Endothelial cell of umbilical vein (primary cell): ENCODE data around the gene CRYAB. TPM values are rescaled to one million over a fixed set of nuclear protein-coding genes. Genes with fewer than 3 reads are reported as not detected.

ENCODE experiments used
- BruUV-seq: library from RNA; stranded (reverse); fragments of 400-500 nt; replicated peaks from 2 replicates; lab custom pipeline; 2021; lab: Mats Ljungman, UMichigan
- CTCF ChIA-PET: fragments of 300-600, 350-600 bp; sonication (Branson Sonifier 250); formaldehyde crosslinking; loops from one replicate; lab custom pipeline; 2021; ENCODE audit warnings: antibody characterized with exemption, inconsistent platforms; lab: Charles Lee
- POLR2A ChIA-PET: fragments of 300-600, 350-600 bp; sonication (Branson Sonifier 250); formaldehyde crosslinking; loops from one replicate; lab custom pipeline; 2021; ENCODE audit warnings: antibody characterized with exemption, inconsistent platforms; lab: Charles Lee
- DNase-seq: peaks from one replicate; pipeline ENCODE4 v3.0.0-alpha.2; 2011; ENCODE audit warnings: low read depth, low spot score
- FAIRE-seq: peaks from 2 replicates; lab custom pipeline; 2011; peaks lifted over from hg19 to GRCh38; lab: Jason Lieb, UNC
- H2AFZ ChIP-seq: 2 replicates; pipeline ENCODE4 v1.6.0; 2012; ENCODE audit warnings: low read depth, low read length, control low read depth, inconsistent platforms
- H3K27ac ChIP-seq: 2 replicates; pipeline ENCODE4 v1.5.1; 2011; ENCODE audit warnings: low read depth, mild to moderate bottlenecking, control low read depth, low read length, moderate library complexity; ENCODE audit not compliant: insufficient read depth
- H3K27me3 ChIP-seq, 2 experiments: 2 replicates each; pipeline versions ENCODE4 v1.6.0 to v1.6.1; 2011; ENCODE audit warnings: low read length in 2 of 2, mixed read lengths in 1 of 2; ENCODE audit not compliant: control insufficient read depth in 2 of 2, insufficient read depth in 2 of 2
- H3K36me3 ChIP-seq, 2 experiments: 2 replicates in 1 of 2; 3 replicates in 1 of 2; pipeline ENCODE4 v1.5.1; 2011; ENCODE audit warnings: low read length in 2 of 2, mild to moderate bottlenecking in 1 of 2, moderate library complexity in 1 of 2; ENCODE audit not compliant: control insufficient read depth in 2 of 2, insufficient read depth in 2 of 2; ENCODE audit errors: extremely low read depth in 1 of 2
- H3K4me1 ChIP-seq: 3 replicates; pipeline ENCODE4 v1.5.1; 2011; ENCODE audit warnings: mild to moderate bottlenecking, low read length; ENCODE audit not compliant: control insufficient read depth, insufficient read depth; ENCODE audit errors: extremely low read depth
- H3K4me2 ChIP-seq: 2 replicates; pipeline ENCODE4 v1.6.1; 2011; ENCODE audit warnings: low read length, control low read depth, mixed read lengths; ENCODE audit not compliant: insufficient read depth
- H3K4me3 ChIP-seq, 3 experiments: fragments of 200-600 bp in 1 of 3; sonication (generic), shearing (Covaris generic) in 1 of 3; replicated peaks in 1 of 3; 2 replicates each; pipeline ENCODE4 v1.5.1; 2011 to 2016; ENCODE audit warnings: control low read depth in 3 of 3, low read length in 3 of 3, mild to moderate bottlenecking in 2 of 3, inconsistent platforms in 1 of 3, low read depth in 1 of 3, moderate library complexity in 1 of 3; ENCODE audit not compliant: insufficient read depth in 1 of 3
- H3K79me2 ChIP-seq: 2 replicates; pipeline ENCODE4 v1.6.0; 2012; ENCODE audit warnings: low read length, inconsistent platforms; ENCODE audit not compliant: control insufficient read depth, insufficient read depth
- H3K9ac ChIP-seq: replicated peaks from 2 replicates; pipeline ENCODE3; 2011; ENCODE audit warnings: low read length, control low read depth; ENCODE audit not compliant: insufficient read depth; ENCODE audit errors: extremely low read depth
- H3K9me1 ChIP-seq: replicated peaks from 3 replicates; pipeline ENCODE4 v1.6.0; 2011; ENCODE audit warnings: mild to moderate bottlenecking, low read length; ENCODE audit not compliant: control insufficient read depth, insufficient read depth; ENCODE audit errors: extremely low read depth
- H3K9me3 ChIP-seq: replicated peaks from 2 replicates; pipeline ENCODE4 v1.5.1; 2012; ENCODE audit warnings: low read length, inconsistent platforms; ENCODE audit not compliant: control insufficient read depth, insufficient read depth
- H4K20me1 ChIP-seq: replicated peaks from 2 replicates; pipeline ENCODE3; 2011; ENCODE audit warnings: mild to moderate bottlenecking, low read length; ENCODE audit not compliant: control insufficient read depth, insufficient read depth; ENCODE audit errors: extremely low read depth
- CTCF ChIP-seq, 2 donors: IDR thresholded peaks; 1 replicate in 1 of 2; 2 replicates in 1 of 2; pipeline ENCODE4 v1.5.1; 2011; ENCODE audit warnings: low read length in 2 of 2, mild to moderate bottlenecking in 2 of 2, moderate library complexity in 2 of 2, control low read depth in 1 of 2, inconsistent platforms in 1 of 2, low read depth in 1 of 2; ENCODE audit not compliant: insufficient read depth in 1 of 2; ENCODE audit errors: extremely low read depth in 1 of 2
- EZH2 ChIP-seq: IDR thresholded peaks from 2 replicates; pipeline ENCODE4 v1.6.1; 2012; ENCODE audit warnings: borderline replicate concordance, low read depth, mild to moderate bottlenecking, moderate library complexity, low read length, inconsistent platforms; ENCODE audit not compliant: severe bottlenecking
- FOS ChIP-seq: IDR thresholded peaks from 2 replicates; pipeline ENCODE4 v1.6.1; 2011; ENCODE audit warnings: mild to moderate bottlenecking, low read length, moderate library complexity, borderline replicate concordance; ENCODE audit not compliant: insufficient read depth
- GATA2 ChIP-seq: IDR thresholded peaks from 2 replicates; pipeline ENCODE4 v1.7.0; 2011; ENCODE audit warnings: low read depth, mild to moderate bottlenecking, moderate library complexity, mixed read lengths, low read length; ENCODE audit not compliant: insufficient read length, insufficient read depth
- JUN ChIP-seq: IDR thresholded peaks from 2 replicates; pipeline ENCODE4 v1.6.1; 2011; ENCODE audit warnings: borderline replicate concordance, low read depth; ENCODE audit not compliant: insufficient read length, insufficient read depth
- MAX ChIP-seq: IDR thresholded peaks from 2 replicates; pipeline ENCODE4 v1.6.1; 2011; ENCODE audit not compliant: insufficient read depth, insufficient read length
- MYC ChIP-seq: IDR thresholded peaks from one replicate; pipeline ENCODE4 v1.6.1; 2011; ENCODE audit warnings: mild to moderate bottlenecking, low read depth, low read length
- POLR2A ChIP-seq: IDR thresholded peaks from 2 replicates; pipeline ENCODE4 v1.6.1; 2012; ENCODE audit warnings: low read depth, mild to moderate bottlenecking, control low read depth, low read length
- POLR2AphosphoS5 ChIP-seq: IDR thresholded peaks from 2 replicates; pipeline ENCODE4 v1.6.1; 2012; ENCODE audit warnings: low read depth, mild to moderate bottlenecking, control low read depth, low read length, moderate library complexity; ENCODE audit not compliant: insufficient read depth
- dilution Hi-C: fragments of 300-500 bp; cut with MboI; formaldehyde crosslinking; loops from one replicate; pipeline ENCODE4 v1.15.0; 2019; ENCODE audit warnings: low sequenced_read_pairs; ENCODE audit not compliant: extremely low pct_ligation_motif_present
- intact Hi-C: fragments of 100-400 bp; cut with micrococcal nuclease; formaldehyde crosslinking; loops from one replicate; pipeline ENCODE4 v1.10.0; 2022
- polyA plus RNA-seq, 4 experiments: library from polyadenylated mRNA; depleted of rRNA in 3 of 4; stranded (reverse) in 3 of 4; unstranded in 1 of 4; fragments of >200 nt; gene quantifications; 2 replicates each; pipeline versions ENCODE4 v1.2.1 to v1.2.3, GENCODE V29; 2011 to 2012; ENCODE audit warnings: missing spikeins in 1 of 4
- total RNA-seq: library from RNA; stranded (reverse); gene quantifications from 2 replicates; pipeline ENCODE4 v1.2.3, GENCODE V29; 2021

Gene CRYAB
- total and polyA plus RNA-seq, 2 donors (not counting 3 experiments of a cell fraction or from before 2014, with no cell fraction given): 0.48 TPM; not detected in 1

- TF ChIP-seq POLR2AphosphoS5 (no peak), MYC (no peak), FOS (no peak), EZH2 (no peak), JUN (no peak), GATA2 (no peak), CTCF (IDR thresholded peaks at IDR 0.05; ENCODE audit: extremely low read depth in 1 of 2, insufficient read depth in 1 of 2, low read depth in 1 of 2, low read length in 2 of 2) (no peak), POLR2A (no peak), MAX (no peak)
- Histone ChIP-seq H3K27ac (peak overlapping the region; percentile 93), H3K9me1 (no peaks in the 10 kb centered on the region), H3K9ac (peak overlapping the region; percentile 95), H2AFZ (peak overlapping the region; percentile 86), H3K9me3 (no peaks in the 10 kb centered on the region), H3K36me3 (no peaks in the 10 kb centered on the region), H3K79me2 (no peaks in the 10 kb centered on the region), H3K4me3 (peak overlapping the region; percentile 53 to 84 (median 62)), H3K27me3 (no peaks in the 10 kb centered on the region), H3K4me2 (peak overlapping the region; percentile 92), H3K4me1 (peaks cover 21% of the 10 kb centered on the region), H4K20me1 (no peaks in the 10 kb centered on the region)
- BruUV-seq: TSS peak; percentile 68
- no peak for DNase-seq
- dilution Hi-C loops: no loop called here
- no peak for FAIRE-seq
- intact Hi-C loops: loop anchor here (2.0 kb wide), 2 partner anchors 296 to 348 kb away; partner anchors contain the start of genes BCO2 and PTS
- CTCF ChIA-PET: interaction anchor here (0.8 to 1.7 kb wide), 3 partner anchors 48 to 104 kb away, joined by 3 to 10 read pairs (median 5); no protein-coding TSS in a partner anchor
- POLR2A ChIA-PET: no interaction called here
Observed at GRCh38 chr11:111878385-111878848, 33.2 kb downstream of the CRYAB start.
